ENCODE data around the gene ISG15.
"Not testable (repeated sequence)": the region's sequence is repeated elsewhere in the genome, so short reads cannot be mapped to it uniquely, and the experiment has no call there.

The ISG15 gene

DNA sequence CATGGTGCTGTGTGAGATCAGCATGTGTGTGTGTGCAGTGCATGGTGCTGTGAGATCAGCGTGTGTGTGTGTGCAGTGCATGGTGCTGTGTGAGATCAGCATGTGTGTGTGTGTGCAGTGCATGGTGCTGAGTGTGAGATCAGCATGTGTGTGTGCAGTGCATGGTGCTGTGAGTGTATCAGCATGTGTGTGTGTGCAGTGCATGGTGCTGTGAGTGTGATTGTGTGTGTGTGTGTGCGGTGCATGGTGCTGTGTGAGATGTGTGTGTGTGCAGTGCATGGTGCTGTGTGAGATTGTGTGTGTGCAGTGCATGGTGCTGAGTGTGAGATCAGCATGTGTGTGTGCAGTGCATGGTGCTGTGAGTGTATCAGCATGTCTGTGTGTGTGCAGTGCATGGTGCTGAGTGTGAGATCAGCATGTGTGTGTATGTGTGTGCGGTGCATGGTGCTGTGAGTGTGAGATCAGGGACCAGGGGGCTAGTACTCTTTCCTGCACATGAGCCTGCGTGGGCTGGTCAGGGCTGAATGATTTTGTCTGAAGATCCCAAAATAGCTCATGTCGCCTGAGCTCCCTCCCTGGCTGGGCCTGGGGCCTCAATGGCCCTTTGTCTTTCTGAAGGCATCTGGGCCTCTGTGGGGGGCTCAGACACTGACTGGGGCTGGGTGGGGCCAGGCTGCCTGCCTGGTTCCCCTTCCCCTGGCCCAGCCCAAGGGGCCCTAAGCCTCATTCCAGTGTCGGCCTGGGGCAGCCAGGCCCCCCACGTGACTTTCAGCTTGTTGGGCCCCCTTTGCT, 17.8 kb downstream of the ISG15 start:
- not testable (repeated sequence) for DNase-seq

DNA sequence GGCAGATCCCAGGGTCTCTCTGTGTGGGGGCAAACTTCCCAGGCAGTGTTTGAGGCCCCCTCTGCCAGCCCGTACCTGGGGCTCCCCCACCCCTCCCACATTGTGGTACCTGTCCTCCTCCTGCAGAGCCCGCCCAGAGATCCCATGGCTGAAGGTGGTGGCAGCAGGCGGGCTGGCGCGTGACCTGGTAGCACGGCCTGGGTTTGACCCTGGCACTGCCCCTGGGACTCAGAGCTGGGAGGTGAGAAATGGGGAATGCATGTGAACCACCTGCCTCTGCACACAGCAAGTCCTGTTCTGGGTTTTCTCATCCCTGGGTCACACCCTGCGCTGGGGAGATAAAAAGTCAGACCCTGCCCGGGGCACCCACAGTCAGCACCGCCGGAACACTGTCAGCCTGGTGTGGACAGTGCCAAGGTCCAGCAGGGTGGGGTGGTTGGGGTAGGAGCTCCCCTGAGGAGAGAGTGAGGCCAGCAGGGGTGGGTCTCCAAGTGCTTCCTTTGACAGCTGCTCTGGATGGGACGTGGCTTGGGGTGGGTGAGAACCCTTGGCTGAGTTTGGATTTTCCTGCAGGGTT, 18.4 kb downstream of the ISG15 start:
- no peak for DNase-seq

DNA sequence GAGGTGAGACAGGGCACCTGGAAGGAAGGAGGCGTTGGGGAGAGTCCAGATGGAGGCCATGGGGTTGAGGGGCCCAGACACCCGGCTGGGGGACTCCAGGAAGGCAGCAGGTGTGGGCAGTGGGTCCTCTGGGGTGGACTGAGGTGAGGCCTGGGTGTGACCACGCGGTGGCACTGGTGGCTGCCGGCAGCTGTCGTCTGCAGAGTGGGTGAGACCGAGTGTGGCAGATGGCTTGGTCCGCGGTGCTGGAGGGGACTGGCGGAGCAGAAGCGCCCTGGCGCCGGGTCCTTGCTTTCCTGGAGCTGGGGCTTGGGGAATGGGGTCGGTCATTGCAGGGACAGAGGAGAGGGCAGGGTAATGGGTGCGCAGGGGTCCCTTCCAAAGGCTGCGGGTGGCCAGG, 19.1 kb downstream of the ISG15 start:
- no peak for DNase-seq

DNA sequence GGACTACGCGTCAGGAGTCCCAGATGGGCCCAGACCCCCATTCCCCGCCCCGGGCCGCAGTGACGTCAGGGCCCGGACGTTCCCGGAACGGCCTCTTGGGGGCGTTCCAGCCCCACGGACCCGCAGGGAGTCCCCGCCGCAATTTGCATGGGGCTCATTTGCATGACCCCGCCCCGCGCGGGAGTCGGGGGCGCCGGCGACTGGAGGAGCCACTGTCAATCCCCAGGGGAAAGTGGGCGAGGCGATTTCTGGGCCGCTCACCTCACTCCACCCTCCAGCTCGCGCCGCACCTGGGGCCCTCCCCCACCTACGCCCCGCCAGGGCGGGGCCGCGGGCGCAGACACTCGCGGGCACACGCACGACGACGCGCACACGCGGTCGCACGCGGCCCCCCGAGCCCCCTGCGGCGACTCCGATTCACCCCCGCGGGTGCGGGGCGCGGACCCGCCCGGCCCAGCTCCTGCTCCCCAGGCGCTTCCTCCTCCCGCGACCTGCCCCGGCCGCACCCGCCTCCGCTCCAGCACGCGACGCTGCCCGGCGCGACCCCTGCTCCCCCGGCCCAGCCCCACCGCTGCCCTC, 19.8 kb downstream of the ISG15 start:
- peak; percentile 94 for DNase-seq

DNA sequence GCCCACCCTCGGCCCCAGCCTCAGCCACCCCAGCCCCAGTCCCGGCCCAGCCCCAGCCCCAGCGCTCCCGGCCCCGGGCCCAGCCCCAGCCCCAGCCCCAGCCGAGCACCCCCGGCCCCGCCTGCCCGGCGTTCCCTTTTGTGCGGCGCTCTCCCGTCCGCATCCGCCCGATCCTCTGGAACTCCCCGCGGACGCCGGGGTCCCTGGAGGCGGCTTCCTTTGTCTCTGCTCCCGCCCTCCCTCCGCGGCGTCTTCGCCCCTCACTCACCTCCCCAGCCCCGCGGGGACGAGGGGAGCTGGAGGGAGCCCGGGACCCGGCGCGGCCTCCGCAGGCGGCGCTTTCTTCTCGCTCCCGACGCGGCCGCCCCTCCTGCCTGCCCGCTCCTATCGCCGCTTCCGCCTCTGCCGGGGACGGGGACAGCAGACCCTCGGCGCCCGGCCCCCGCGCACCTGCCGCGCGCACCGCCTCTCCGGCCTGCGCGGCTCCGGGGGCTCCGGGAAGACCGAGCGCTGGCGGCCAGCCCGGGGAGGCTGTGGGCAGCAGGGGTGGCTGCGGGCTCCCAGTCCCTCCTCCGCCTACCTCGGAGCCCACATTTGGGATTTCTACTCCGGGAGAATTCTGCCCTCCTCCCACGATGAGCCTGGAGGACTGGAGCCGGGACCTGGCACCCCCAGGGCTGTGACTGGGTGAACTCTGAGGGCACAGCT, 20.6 kb downstream of the ISG15 start:
- no peak for DNase-seq

DNA sequence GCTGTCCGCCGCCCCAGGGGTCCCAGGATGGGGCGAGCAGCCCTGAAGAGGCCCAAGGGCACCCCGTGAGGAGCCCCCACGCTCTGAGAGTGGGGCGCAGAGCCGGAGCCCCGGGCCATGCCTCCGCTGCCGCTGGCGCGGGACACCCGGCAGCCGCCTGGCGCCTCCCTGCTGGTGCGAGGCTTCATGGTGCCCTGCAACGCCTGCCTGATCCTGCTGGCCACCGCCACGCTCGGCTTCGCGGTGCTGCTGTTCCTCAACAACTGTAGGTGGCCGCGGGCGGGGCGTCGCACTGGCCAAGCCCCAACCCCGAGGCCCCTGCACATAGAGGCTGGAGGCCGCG, 21.1 kb downstream of the ISG15 start:
- DNase-seq = no peak

DNA sequence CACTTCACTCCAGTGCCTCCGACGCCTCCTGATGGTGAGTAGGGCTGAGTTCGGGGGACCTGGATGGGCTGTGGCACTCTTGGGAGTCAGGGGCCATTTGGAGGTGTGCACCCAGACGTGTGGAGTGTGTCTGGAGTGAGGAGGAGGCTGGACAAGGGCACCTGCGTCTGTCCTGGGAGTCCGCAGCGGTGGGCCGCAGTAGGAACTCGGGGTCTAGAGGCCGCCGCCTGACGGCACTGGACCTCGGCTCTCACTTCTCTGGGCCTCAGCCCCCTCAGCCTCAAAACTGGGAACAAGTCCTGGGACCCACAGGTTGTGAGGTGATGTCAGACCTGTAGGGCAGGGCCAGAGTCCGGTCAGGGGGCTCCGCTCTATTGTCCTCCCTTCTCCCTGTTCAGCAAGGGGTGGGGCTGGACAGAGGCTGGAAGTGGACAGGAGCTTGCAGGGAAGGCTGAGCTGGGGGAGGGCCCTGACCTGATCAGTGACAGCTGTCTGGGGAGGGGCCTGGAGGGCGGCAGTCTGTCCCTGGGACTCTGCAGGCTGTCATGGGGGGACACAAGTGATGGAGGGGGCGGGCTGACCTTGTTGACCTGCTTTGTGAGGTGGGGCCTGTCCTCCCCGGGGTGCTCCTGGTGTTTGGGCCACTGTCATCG, 22.1 kb downstream of the ISG15 start:
- DNase-seq = no peak

DNA sequence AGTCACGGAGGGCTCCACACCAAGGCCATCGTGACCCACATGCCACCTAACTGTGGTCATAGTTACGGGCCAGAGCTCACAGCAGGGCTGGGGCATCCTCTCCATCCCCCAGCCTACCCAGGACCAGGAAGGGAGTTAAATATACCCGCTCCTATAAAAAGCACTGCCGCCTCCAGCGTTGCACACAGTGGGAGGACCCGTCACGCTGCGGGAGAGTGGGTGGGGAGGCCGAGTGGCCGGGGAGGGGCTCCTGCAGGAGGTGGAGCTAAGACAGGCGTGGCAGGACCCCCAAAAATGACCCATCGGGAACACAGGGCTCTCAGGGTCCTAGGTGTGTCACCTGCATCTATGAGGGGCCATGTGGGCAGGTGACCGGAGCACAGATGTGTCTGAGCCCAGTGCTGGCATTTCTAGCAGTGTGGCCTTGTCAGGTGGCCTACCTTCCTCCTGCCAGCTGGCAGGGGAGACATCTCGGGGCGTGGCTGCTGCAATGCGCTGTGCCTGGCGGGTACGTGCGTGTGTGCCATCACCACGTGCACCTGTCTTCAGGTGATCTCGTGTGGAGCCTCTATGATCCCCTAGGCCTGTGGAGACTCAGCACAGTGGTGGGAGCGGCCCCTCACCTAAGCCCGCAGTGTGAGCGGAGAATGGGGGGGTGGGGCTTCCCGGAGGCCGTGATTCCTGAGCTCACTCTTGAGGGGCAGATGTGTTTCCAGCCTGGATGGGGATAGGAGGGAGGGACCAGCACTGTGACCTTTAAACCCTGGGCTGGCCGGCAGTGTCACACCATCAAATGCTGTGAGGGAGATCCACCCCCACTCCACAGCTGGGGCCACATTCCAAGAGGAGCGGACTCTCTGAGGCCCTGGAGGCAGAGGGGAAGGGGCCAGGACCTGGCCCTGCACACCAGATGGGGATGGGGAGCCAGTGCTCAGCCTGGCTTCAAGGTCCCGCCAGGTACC, 24.4 kb downstream of the ISG15 start:
- DNase-seq = no peak

DNA sequence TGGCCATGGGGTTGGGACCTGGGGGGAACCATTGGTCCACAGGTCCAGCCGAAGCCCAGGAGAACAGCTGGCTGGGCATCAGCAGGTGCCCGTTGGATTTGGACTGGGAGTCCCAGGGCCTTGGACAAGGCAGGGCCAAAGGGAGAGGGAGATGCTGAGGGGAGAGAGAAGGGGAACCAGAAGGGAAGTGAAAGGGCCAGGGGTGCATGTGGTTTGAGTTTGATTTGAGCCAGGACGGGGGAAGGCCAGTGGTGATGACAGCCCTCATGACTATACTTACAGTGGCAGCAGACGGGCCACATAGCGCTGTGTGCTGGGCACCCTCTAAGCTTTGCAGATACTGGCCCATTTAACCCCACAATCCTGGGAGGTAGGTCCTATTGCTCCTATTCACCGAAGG, 25.4 kb downstream of the ISG15 start:
- DNase-seq = no peak

DNA sequence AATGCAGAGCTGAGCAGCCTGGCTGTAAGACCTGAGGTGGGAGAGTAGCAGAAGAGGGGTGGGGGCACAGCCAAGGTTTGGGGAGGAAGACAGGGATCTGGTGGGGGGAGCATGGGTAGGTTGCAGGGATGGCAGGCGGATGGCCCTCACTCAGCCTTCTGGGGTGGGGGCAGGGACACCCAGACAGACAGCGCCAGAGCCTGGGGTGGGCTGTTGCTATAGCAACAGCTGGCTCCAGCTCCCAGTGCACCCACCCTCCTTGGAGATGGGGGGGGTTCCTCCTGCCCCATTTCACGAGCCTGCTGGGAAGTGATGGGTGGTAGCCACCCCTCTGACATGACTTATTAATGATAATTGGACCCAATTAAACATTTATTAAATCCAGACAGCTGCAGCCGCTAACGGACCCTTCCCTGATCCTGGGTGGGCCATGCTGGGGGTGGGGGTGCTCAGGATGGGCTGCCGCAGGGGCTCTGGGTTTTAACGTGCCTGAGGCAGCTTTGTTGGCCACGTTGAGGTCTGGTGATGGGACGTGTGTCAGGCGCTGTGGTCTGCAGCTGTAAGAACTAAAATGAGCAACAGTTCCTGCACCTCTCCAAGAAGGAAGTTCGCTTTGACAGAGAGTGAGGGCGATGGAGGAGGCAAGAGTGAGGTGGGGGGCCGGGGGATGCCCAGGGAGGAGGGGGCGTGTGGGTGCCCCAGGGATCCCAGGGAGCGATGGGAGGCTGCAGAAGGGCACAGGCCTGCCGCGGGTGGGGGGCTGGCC, 26.0 kb downstream of the ISG15 start:
- peak; percentile 29 for DNase-seq

DNA sequence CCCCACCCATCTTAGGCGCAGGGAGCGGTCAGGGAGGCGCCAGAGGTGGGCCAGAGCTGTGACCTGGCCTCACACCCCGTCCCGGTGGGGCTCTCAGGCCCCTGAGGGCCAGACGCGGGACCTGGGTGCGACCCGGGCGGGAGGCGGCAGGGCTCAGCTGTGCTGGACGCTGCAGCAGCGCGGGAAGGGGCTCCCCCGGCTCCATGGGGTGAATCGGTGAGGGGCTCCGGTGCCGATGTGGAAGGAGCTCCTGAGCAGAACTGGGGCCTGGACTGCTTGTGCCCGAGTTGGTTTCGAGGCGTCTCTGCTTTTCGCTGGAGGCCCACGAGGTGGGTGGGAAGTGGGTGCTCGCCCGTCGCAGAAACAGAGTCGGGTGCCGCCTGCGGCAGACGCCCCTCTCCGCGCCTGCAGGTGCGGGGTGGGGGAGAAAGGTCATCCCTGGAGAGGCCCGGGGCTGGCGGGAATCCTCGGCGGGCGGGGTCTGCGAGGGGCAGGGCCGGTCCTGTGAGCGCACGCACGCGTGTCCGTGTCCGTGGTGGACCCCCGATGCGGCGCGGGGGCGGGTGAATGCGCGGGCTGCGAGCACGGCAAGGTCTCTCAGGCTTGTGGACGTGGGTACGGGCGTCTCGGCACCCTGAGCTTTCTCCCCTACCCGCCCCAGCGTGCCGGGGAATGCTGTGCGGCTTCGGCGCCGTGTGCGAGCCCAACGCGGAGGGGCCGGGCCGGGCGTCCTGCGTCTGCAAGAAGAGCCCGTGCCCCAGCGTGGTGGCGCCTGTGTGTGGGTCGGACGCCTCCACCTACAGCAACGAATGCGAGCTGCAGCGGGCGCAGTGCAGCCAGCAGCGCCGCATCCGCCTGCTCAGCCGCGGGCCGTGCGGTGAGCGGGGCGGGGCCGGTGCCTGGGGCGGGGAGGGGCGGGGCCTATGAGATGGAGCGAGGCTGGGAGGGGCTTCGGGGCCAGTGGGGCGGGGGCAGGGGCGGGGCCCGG, 27.0 kb downstream of the ISG15 start:
- DNase-seq = peak; percentile 81

DNA sequence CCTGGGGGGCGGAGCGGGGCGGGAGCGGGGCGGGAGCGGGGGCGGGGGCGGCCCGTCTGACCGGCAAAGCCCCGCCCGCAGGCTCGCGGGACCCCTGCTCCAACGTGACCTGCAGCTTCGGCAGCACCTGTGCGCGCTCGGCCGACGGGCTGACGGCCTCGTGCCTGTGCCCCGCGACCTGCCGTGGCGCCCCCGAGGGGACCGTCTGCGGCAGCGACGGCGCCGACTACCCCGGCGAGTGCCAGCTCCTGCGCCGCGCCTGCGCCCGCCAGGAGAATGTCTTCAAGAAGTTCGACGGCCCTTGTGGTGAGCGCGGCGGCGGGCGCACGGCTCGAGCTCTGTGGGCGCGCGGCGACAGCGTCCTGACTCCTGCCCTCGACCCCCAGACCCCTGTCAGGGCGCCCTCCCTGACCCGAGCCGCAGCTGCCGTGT, 27.8 kb downstream of the ISG15 start:
- no peak for DNase-seq

DNA sequence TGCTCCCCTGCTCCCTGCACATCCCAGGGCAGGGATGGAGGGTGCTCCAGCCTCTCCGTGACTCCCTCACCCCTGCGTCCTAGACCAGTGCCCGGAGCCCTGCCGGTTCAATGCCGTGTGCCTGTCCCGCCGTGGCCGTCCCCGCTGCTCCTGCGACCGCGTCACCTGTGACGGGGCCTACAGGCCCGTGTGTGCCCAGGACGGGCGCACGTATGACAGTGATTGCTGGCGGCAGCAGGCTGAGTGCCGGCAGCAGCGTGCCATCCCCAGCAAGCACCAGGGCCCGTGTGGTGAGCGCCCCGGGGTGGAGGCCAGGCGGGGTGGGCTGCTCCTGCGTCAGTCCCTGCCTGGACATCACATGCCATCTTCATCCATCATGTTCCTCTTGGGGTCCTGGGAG, 28.6 kb downstream of the ISG15 start:
- DNase-seq = no peak

DNA sequence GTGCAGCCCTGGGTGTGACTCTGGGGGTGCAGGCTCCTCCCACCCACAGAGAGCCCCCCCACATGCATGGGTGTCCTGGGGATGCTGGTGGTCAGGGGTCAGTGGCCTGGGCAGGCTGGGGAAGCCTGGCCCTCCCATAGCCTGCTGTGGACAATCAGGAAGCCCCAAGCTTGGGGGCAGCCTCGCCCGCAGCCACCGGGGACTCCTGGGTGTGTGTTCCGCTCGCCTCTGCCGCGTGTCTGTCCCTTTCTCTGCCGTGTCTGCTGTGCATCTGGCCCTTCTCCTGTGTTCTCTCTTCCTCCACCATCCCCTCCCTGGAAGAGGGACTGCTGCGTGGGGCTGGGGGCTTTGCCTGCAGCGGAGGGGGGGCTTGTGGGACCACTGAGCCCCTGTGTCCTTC, 29.5 kb downstream of the ISG15 start:
- no peak for DNase-seq

DNA sequence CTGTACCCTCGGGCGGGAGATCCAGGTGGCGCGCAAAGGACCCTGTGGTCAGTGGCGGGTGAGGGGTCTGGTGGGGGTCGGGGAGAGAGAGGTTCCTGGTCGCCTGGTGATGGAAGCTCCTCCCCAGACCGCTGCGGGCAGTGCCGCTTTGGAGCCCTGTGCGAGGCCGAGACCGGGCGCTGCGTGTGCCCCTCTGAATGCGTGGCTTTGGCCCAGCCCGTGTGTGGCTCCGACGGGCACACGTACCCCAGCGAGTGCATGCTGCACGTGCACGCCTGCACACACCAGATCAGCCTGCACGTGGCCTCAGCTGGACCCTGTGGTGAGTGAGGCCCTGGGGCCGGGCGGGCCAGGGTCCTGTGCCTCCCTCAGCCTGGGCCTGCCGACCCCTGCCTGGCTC, 30.1 kb downstream of the ISG15 start:
- DNase-seq = no peak

DNA sequence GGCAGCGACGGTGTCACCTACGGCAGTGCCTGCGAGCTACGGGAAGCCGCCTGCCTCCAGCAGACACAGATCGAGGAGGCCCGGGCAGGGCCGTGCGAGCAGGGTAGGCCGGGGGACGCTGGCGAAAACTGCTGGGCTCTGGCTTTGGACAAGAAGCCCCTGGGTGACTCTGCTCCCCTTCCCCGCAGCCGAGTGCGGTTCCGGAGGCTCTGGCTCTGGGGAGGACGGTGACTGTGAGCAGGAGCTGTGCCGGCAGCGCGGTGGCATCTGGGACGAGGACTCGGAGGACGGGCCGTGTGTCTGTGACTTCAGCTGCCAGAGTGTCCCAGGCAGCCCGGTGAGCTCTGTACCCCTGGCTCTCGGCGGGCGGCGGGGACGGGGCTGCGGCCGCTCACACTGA, 30.6 kb downstream of the ISG15 start:
- DNase-seq = no peak

DNA sequence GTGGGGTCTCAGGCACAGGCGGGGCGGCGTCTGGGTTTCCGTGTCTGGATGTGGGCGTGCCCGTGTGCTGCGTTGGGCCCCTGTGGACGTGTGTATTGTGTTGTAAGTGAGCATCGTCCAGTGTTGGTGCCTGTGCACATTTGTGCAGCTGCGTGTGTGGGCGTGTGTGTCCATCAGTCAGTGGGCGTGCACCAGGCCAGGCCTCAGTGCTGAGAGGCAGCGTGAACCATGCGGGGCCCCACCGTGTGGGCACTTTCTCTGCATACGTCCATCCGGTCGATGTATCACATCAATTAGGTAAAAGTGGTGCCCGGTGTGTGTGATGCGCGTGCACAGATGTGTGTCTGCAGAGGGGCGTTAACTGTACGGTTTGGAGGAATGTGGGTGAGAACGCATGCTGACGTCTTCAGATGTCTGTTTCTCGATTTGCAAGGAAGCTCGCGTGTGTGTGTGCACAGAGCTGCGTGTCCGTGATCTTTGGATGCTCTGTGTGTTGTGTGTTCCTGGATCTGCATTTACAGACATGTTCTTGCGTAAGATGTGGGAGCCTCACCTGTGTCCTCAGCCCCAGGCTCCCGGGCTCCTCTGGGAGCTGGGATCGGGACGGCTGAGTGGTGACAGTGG, 31.3 kb downstream of the ISG15 start:
- no peak for DNase-seq

DNA sequence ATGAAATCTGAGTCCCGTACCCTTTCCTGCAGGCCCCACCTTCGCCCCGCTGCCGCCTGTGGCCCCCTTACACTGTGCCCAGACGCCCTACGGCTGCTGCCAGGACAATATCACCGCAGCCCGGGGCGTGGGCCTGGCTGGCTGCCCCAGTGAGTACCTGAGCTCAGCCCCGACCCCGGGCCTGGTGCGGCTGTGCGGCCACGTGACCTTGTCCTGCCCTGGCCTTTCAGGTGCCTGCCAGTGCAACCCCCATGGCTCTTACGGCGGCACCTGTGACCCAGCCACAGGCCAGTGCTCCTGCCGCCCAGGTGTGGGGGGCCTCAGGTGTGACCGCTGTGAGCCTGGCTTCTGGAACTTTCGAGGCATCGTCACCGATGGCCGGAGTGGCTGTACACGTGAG, 31.8 kb downstream of the ISG15 start:
- no peak for DNase-seq

DNA sequence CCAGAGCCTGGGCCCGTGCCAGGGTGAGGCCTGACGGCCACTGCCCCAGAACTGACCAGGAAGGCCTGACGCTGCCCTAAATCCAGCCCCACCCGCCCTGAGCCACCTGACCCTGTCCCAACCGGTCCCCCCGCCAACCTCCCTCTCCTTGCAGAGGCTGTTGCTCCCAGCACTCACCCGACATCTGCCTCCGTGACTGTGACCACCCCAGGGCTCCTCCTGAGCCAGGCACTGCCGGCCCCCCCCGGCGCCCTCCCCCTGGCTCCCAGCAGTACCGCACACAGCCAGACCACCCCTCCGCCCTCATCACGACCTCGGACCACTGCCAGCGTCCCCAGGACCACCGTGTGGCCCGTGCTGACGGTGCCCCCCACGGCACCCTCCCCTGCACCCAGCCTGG, 32.9 kb downstream of the ISG15 start:
- no peak for DNase-seq

DNA sequence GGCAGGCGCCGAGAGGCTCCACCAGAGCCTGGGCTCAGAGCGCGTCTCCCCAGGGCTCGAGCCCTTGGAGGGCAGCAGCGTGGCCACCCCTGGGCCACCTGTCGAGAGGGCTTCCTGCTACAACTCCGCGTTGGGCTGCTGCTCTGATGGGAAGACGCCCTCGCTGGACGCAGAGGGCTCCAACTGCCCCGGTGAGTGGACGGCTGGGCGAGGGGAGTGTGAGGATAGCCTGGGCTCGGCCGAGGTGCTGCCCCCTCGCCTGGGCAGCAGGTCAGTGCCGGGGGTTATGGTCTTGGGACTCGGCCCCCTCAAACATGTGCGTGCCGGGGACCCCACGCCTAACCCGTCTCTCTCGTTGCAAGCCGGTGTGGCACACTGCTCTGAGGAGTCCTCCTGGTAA, 33.5 kb downstream of the ISG15 start:
- no peak for DNase-seq
